ENCODE data around the gene THOC1. TPM values are rescaled to one million over a fixed set of nuclear protein-coding genes. Genes with fewer than 3 reads are reported as not detected.
A peak's percentile ranks its signal among the peaks of the same experiment; 100 is the strongest.

Gene THOC1
- total and polyA plus RNA-seq, 7 experiments from 2014 or later, result 15.1 to 93.7 (median 69.2) TPM

DNA sequence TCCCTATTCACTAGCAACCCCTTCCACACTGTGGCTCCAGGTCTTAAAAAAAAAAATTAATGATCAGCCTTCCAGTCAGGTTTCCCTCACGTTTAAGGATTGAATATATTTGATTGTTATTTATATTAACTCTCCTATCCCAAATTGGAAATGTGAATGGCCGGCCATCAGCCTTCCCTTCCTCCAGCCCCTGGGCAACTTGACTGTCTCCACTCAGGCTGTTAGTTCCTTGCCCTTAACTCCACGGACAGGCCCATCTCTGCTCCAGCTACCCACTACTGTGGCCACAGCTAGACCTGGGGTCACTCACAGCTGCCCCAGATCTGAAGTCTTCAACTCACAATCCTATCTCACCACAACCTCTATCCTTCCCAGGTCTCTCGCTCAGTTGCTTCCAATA is 39.9 kb downstream of the THOC1 start:
- peak overlapping the region in 4 of 9 donors; percentile 42 to 60 (median 54) for H3K27ac Mint-ChIP-seq
- H3K36me3 Mint-ChIP-seq, result peaks cover 8 to 58% (median 19%) of the 10 kb centered on the region in 5 donors
- H3K4me3 ChIP-seq (ENCODE audit: low read length), result no peak overlapping the region
- no peaks in the 10 kb centered on the region for H3K9me3 ChIP-seq (ENCODE audit: control insufficient read depth in 2 of 3, low read length in 3 of 3)
- CTCF ChIA-PET, result no interaction called here
- ATAC-seq (no peak), DNase-seq (no peak)
- H3K4me1 ChIP-seq (ENCODE audit: control insufficient read depth in 2 of 2, insufficient read depth in 2 of 2, low read length in 2 of 2), result no peaks in the 10 kb centered on the region
- no peaks in the 10 kb centered on the region for H3K27me3 ChIP-seq (ENCODE audit: control insufficient read depth in 2 of 2, insufficient read depth in 2 of 2, low read length in 2 of 2)
- no peak overlapping the region for H3K27ac ChIP-seq (ENCODE audit: low read depth, low read length)
- no peaks in the 10 kb centered on the region for H3K9me3 Mint-ChIP-seq
- POLR2A ChIA-PET, result no interaction called here
- H3K4me1 Mint-ChIP-seq, result peaks cover 0 to 4% (median 0%) of the 10 kb centered on the region in 7 donors
- H3K27me3 Mint-ChIP-seq, result no peaks in the 10 kb centered on the region
- intact Hi-C loops (cut with micrococcal nuclease), result no loop called here
- no peak overlapping the region for H3K4me3 Mint-ChIP-seq
- H3K36me3 ChIP-seq (ENCODE audit: control insufficient read depth in 2 of 3, insufficient read depth in 3 of 3, low read length in 3 of 3), result peaks cover 0 to 29% (median 8%) of the 10 kb centered on the region in 3 experiments

- ChIA-PET POLR2A (no interaction called here), CTCF (no interaction called here)
- intact Hi-C loops (cut with micrococcal nuclease), result no loop called here
- peaks cover 8 to 63% (median 19%) of the 10 kb centered on the region in 5 donors for H3K36me3 Mint-ChIP-seq
- H3K4me1 ChIP-seq (ENCODE audit: control insufficient read depth in 2 of 2, insufficient read depth in 2 of 2, low read length in 2 of 2), result no peaks in the 10 kb centered on the region
- H3K36me3 ChIP-seq (ENCODE audit: control insufficient read depth in 2 of 3, insufficient read depth in 3 of 3, low read length in 3 of 3), result peaks cover 0 to 34% (median 8%) of the 10 kb centered on the region in 3 experiments
- no peak overlapping the region for H3K27ac ChIP-seq (ENCODE audit: low read depth, low read length)
- no peak overlapping the region for H3K27ac Mint-ChIP-seq
- H3K9me3 Mint-ChIP-seq, result no peaks in the 10 kb centered on the region
- no peak overlapping the region for H3K4me3 ChIP-seq (ENCODE audit: low read length)
- H3K27me3 Mint-ChIP-seq, result no peaks in the 10 kb centered on the region
- H3K9me3 ChIP-seq (ENCODE audit: control insufficient read depth in 2 of 3, low read length in 3 of 3), result no peaks in the 10 kb centered on the region
- H3K27me3 ChIP-seq (ENCODE audit: control insufficient read depth in 2 of 2, insufficient read depth in 2 of 2, low read length in 2 of 2), result no peaks in the 10 kb centered on the region
- peaks cover 0 to 4% (median 0%) of the 10 kb centered on the region in 7 donors for H3K4me1 Mint-ChIP-seq
- no peak for ATAC-seq
- H3K4me3 Mint-ChIP-seq, result no peak overlapping the region
- DNase-seq, result no peak
Measured at GRCh38 chr18:227374-227773, 40.5 kb downstream of the THOC1 start.

GRCh38 chr18:225745-226144 is 42.1 kb downstream of the THOC1 start:
- no peak overlapping the region for H3K4me3 ChIP-seq (ENCODE audit: low read length)
- no peaks in the 10 kb centered on the region for H3K4me1 ChIP-seq (ENCODE audit: control insufficient read depth in 2 of 2, insufficient read depth in 2 of 2, low read length in 2 of 2)
- H3K27me3 ChIP-seq (ENCODE audit: control insufficient read depth in 2 of 2, insufficient read depth in 2 of 2, low read length in 2 of 2), result no peaks in the 10 kb centered on the region
- peaks cover 8 to 65% (median 19%) of the 10 kb centered on the region in 5 donors for H3K36me3 Mint-ChIP-seq
- no peaks in the 10 kb centered on the region for H3K9me3 Mint-ChIP-seq
- ChIA-PET CTCF (no interaction called here), POLR2A (interaction anchor here (0.6 kb wide), 1 partner anchor 40 kb away, joined by 4 read pairs; no protein-coding TSS in a partner anchor)
- H3K36me3 ChIP-seq (ENCODE audit: control insufficient read depth in 2 of 3, insufficient read depth in 3 of 3, low read length in 3 of 3), result peaks cover 0 to 36% (median 8%) of the 10 kb centered on the region in 3 experiments
- no peak overlapping the region for H3K27ac ChIP-seq (ENCODE audit: low read depth, low read length)
- H3K4me3 Mint-ChIP-seq, result no peak overlapping the region
- intact Hi-C loops (cut with micrococcal nuclease), result no loop called here
- DNase-seq (no peak), ATAC-seq (no peak)
- peak overlapping the region in 1 of 9 donors; percentile 25 for H3K27ac Mint-ChIP-seq
- peaks cover 0 to 4% (median 0%) of the 10 kb centered on the region in 7 donors for H3K4me1 Mint-ChIP-seq
- no peaks in the 10 kb centered on the region for H3K27me3 Mint-ChIP-seq
- no peaks in the 10 kb centered on the region for H3K9me3 ChIP-seq (ENCODE audit: control insufficient read depth in 2 of 3, low read length in 3 of 3)

DNA sequence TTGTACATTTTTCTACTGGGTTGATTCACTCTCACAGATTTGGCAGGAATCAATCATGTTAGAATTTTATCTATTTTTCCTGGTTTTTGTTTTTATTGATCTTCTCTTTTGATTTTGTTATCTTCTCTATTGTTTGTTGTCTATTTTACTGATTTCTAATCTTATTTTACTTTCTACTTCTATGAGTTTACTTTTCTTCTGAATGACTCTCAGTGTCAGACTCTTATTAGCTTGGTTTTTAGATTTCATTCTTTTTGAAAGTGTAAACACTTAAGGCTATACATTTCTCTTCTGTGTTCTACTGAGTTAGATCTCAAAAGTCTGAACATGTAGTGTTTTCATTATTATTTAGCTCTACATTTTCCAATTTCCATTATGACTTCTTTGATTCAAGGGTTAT is 47.1 kb downstream of the THOC1 start:
- peak overlapping the region in 6 of 9 donors; percentile 23 to 79 (median 52) for H3K27ac Mint-ChIP-seq
- ChIA-PET POLR2A (no interaction called here), CTCF (interaction anchor here (0.7 kb wide), 1 partner anchor 11 kb away, joined by 3 read pairs; no protein-coding TSS in a partner anchor)
- H3K9me3 Mint-ChIP-seq, result peaks cover 0 to 1% (median 0%) of the 10 kb centered on the region in 11 donors
- H3K27ac ChIP-seq (ENCODE audit: low read depth, low read length), result no peak overlapping the region
- no peak for DNase-seq
- no peak for ATAC-seq
- no peaks in the 10 kb centered on the region for H3K4me1 ChIP-seq (ENCODE audit: control insufficient read depth in 2 of 2, insufficient read depth in 2 of 2, low read length in 2 of 2)
- no peaks in the 10 kb centered on the region for H3K9me3 ChIP-seq (ENCODE audit: control insufficient read depth in 2 of 3, low read length in 3 of 3)
- H3K27me3 ChIP-seq (ENCODE audit: control insufficient read depth in 2 of 2, insufficient read depth in 2 of 2, low read length in 2 of 2), result no peaks in the 10 kb centered on the region
- H3K36me3 ChIP-seq (ENCODE audit: control insufficient read depth in 2 of 3, insufficient read depth in 3 of 3, low read length in 3 of 3), result peaks cover 9 to 55% (median 17%) of the 10 kb centered on the region in 3 experiments
- peaks cover 0 to 8% (median 0%) of the 10 kb centered on the region in 7 donors for H3K4me1 Mint-ChIP-seq
- no peak overlapping the region for H3K4me3 Mint-ChIP-seq
- intact Hi-C loops (cut with micrococcal nuclease), result no loop called here
- no peaks in the 10 kb centered on the region for H3K27me3 Mint-ChIP-seq
- peaks cover 0 to 45% (median 22%) of the 10 kb centered on the region in 5 donors for H3K36me3 Mint-ChIP-seq
- no peak overlapping the region for H3K4me3 ChIP-seq (ENCODE audit: low read length)

GRCh38 chr18:217532-218336 is 50.1 kb downstream of the THOC1 start:
- no peak for DNase-seq
- H3K4me3 Mint-ChIP-seq, result no peak overlapping the region

DNA sequence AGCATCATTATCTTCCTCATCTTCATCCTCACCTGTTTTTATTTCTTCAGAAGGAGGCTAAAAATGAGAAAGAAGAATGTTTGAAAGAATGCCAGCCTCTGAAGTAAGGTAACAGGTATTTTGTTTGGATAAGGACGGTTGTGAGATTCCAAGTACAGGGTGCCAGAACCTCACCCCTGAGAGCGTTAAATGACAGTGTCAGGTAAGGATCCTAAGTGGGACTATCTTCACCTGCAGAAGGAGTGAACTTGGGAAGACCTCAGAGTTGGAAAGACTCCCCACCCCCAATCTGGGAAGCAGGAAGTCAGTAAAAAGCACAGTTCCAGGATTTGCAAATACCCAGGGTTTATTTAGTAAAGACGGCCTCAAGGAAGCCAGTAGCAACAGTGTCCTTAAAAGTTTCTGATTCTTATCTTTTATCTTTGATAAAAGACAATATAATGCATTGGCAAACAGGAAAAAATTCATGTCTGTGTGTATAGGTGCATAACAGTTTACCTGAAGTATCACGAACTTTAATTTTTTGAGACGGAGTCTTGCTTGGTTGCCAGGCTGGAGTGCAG is 52.3 kb downstream of the THOC1 start:
- ChIA-PET POLR2A (no interaction called here), CTCF (no interaction called here)
- Histone ChIP-seq H3K4me3 (ENCODE audit: low read length) (no peak overlapping the region), H3K9me3 (ENCODE audit: control insufficient read depth in 2 of 3, low read length in 3 of 3) (no peaks in the 10 kb centered on the region), H3K4me1 (ENCODE audit: control insufficient read depth in 2 of 2, insufficient read depth in 2 of 2, low read length in 2 of 2) (no peaks in the 10 kb centered on the region), H3K27ac (ENCODE audit: low read depth, low read length) (no peak overlapping the region), H3K27me3 (ENCODE audit: control insufficient read depth in 2 of 2, insufficient read depth in 2 of 2, low read length in 2 of 2) (no peaks in the 10 kb centered on the region), H3K36me3 (ENCODE audit: control insufficient read depth in 2 of 3, insufficient read depth in 3 of 3, low read length in 3 of 3) (peaks cover 25 to 64% (median 38%) of the 10 kb centered on the region in 3 experiments)
- Mint-ChIP-seq H3K27ac (no peak overlapping the region), H3K9me3 (peaks cover 0 to 1% (median 0%) of the 10 kb centered on the region in 11 donors), H3K4me1 (peaks cover 0 to 4% (median 0%) of the 10 kb centered on the region in 7 donors), H3K4me3 (no peak overlapping the region), H3K27me3 (no peaks in the 10 kb centered on the region), H3K36me3 (peaks cover 11 to 49% (median 35%) of the 10 kb centered on the region in 5 donors)
- ATAC-seq (no peak), DNase-seq (no peak)
- intact Hi-C loops (cut with micrococcal nuclease), result no loop called here

More at GRCh38 chr18:217532-218336, 50.1 kb downstream of the THOC1 start:
- Histone ChIP-seq H3K27me3 (ENCODE audit: control insufficient read depth in 2 of 2, insufficient read depth in 2 of 2, low read length in 2 of 2) (no peaks in the 10 kb centered on the region), H3K9me3 (ENCODE audit: control insufficient read depth in 2 of 3, low read length in 3 of 3) (no peaks in the 10 kb centered on the region), H3K4me1 (ENCODE audit: control insufficient read depth in 2 of 2, insufficient read depth in 2 of 2, low read length in 2 of 2) (no peaks in the 10 kb centered on the region), H3K4me3 (ENCODE audit: low read length) (no peak overlapping the region), H3K36me3 (ENCODE audit: control insufficient read depth in 2 of 3, insufficient read depth in 3 of 3, low read length in 3 of 3) (peaks cover 12 to 48% (median 30%) of the 10 kb centered on the region in 3 experiments), H3K27ac (ENCODE audit: low read depth, low read length) (no peak overlapping the region)
- ChIA-PET CTCF (no interaction called here), POLR2A (no interaction called here)
- H3K27me3 Mint-ChIP-seq, result no peaks in the 10 kb centered on the region
- intact Hi-C loops (cut with micrococcal nuclease), result no loop called here
- peak overlapping the region in 6 of 9 donors; percentile 25 to 75 (median 58) for H3K27ac Mint-ChIP-seq
- no peak for ATAC-seq
- peaks cover 0 to 8% (median 0%) of the 10 kb centered on the region in 7 donors for H3K4me1 Mint-ChIP-seq
- peaks cover 0 to 1% (median 0%) of the 10 kb centered on the region in 11 donors for H3K9me3 Mint-ChIP-seq
- peaks cover 5 to 40% (median 24%) of the 10 kb centered on the region in 5 donors for H3K36me3 Mint-ChIP-seq

All from naive thymus-derived CD4-positive, alpha-beta T cell (primary cell).